GM19438 (cell line): ENCODE results near the gene PTPN23.
"Not testable (repeated sequence)": the region's sequence is repeated elsewhere in the genome, so short reads cannot be mapped to it uniquely, and the experiment has no call there.

Experiments used
- ATAC-seq: cut with Tn5 transposase; IDR thresholded peaks from one replicate; pipeline ENCODE4 v1.9.1; 2021; ENCODE audit warnings: low read depth; ENCODE audit not compliant: unreplicated experiment

PTPN23 gene

GRCh38 chr3:47380601-47381316 lies at the start of gene PTPN23:
Gene PTPN23 (plus strand): TSS chr3:47381021. CDS start chr3:47381097, 76 bp downstream.
- peak; percentile 70 for ATAC-seq

- no peak for ATAC-seq
Measured at GRCh38 chr3:47333907-47334306, 46.9 kb upstream of the PTPN23 start.

DNA sequence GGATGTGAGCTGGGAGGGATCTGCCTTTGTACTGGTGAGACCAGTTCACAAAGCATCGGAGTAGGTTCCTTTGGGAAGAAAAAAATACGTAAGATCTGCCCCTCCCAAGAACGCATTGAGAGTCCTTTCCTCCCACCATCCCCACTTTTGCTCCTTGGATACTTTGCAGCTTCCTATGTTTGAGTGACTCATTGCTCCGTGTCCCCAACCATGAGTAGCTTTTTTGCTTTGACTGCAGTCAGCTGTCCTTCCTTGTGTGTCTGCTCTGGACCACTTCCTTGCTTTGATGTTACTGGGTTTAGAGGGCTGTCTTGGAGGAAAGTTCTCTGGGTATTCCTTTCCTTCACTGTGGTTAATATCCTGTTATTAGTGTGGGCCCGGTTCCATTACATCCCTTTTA lies 43.2 kb upstream of the PTPN23 start:
- no peak for ATAC-seq

- ATAC-seq = no peak
Measured at GRCh38 chr3:47339951-47340350, 40.9 kb upstream of the PTPN23 start.

DNA sequence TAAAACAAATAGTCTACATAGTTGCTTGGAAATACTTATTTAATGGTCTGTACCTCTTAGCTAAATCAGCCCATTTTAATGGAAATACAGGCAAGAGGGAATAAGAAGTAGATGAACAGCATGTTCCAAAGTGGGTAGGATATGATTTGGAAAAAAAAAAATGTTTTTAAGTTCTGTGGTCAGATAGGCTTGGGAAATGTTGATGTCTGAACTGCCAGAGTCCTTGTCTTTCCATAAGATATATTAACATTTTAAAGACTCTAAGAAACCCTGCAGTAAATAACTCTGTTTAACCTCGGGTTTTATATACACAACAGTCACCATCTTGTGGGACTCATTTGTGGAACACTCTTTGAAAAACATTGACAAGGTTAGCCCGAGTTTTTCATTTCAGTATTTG lies 40.0 kb upstream of the PTPN23 start:
- ATAC-seq = no peak

DNA sequence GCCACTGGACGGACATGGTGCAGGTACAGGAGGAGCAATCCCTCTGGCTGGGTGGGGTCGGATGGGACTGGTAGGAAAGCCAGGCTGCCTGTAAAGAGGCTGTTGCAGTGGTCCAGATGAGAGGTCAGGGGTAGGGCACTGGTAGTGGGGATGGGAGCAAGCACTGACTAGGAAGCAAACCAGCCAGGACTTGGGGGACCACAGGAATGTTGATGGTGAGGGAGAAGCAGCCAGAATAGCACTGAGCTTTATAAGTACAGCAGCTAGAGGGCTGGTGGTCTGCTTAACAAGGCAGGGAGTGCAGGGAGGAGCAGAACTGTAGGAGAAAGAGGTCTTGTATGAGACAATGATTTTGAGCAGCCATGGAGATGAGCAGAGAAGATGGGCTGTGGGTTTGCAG lies 38.7 kb upstream of the PTPN23 start:
- no peak for ATAC-seq

- no peak for ATAC-seq
Measured at GRCh38 chr3:47342812-47343211, 38.0 kb upstream of the PTPN23 start.

DNA sequence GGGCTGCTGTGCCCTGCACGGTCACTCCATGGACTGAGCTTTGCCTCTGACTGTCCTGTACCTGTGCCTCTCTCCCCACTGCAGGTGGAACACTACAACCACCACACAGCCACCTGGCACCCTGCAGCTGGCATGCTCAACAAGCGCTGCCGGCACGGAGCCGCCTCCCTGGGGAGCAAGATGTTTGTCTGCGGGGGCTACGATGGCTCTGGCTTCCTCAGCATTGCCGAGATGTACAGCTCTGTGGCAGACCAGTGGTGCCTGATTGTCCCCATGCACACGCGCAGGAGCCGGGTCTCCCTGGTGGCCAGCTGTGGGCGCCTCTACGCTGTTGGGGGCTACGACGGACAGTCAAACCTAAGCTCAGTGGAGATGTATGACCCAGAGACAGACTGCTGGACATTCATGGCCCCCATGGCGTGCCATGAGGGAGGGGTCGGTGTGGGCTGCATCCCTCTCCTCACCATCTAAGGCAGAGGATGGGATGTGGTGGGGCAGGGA lies 37.3 kb upstream of the PTPN23 start:
- no peak for ATAC-seq

- no peak for ATAC-seq
Measured at GRCh38 chr3:47344971-47345370, 35.9 kb upstream of the PTPN23 start.

GRCh38 chr3:47347217-47347801 lies 33.5 kb upstream of the PTPN23 start:
- ATAC-seq = peak; percentile 85

DNA sequence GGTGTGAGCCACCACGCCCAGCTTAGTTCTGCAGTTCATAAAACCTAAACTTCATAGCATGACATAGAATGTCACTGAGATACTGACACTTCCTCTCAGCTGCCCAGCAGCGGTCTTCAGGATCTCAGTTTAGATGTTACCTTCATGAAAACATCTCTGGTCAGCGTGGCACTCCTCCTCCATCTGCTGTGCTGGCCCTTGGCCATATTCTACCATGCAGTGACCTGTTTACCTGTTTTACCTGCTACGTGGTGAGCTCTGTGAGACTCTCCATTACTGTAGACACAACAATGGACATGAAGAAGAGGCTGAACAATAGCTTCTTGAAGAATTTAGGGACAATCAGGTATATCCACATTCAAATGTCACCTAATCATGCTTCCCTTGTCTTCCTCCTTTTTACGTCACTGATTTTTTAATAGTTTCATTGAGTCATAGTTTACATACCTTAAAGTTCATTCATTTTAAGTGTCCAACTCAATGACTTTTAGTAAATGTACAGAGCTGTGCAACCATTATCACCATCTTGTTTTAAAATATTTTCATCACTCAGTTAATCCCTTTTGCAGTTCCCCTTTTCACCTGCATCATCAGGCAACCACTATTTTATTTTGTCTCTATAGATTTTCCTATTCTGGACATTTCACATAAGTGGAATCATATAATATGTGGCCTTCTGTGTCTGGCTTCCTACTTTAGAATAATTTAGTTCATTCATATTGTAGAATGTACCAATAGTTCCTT lies 32.2 kb upstream of the PTPN23 start:
- no peak for ATAC-seq

DNA sequence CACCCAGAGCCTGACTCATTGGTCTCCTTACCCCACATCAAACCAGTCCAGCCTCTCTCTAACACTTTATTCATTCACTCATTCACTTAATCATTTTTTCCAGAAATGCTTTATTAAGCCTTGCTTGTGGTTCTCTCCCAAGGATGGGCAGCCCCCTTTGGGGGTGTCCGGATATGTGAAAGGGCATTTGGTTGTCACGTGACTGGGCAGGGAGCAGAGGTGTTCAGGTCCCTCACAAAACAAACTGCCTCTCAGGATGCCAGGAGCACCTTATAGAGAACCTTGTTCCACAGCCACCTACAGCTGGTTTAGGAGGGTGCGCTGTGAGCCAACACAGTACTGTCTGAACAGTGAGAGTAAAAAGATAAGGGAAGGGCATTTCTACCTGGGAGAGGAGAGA lies 25.8 kb upstream of the PTPN23 start:
- ATAC-seq = no peak

- no peak for ATAC-seq
Measured at GRCh38 chr3:47356201-47356600, 24.6 kb upstream of the PTPN23 start.

DNA sequence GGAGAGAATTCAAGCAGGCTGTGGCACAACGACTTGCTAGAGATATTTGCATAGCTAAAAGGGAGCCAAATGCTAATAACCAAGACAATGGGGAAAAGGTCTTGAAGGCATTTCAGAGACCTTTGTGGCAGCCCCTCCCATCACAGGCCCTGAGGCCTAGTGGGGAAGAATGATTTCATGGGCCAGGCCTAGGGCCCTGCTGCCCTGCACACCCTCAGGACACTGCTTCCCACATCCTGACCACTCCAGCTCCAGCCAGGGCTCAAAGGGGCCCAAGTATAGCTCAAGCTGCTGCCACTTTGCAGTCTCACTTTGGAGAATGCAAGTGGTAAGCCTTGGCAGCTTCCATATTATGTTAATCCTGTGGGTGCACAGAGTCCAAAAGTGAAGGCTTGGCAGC lies 21.5 kb upstream of the PTPN23 start:
- no peak for ATAC-seq

DNA sequence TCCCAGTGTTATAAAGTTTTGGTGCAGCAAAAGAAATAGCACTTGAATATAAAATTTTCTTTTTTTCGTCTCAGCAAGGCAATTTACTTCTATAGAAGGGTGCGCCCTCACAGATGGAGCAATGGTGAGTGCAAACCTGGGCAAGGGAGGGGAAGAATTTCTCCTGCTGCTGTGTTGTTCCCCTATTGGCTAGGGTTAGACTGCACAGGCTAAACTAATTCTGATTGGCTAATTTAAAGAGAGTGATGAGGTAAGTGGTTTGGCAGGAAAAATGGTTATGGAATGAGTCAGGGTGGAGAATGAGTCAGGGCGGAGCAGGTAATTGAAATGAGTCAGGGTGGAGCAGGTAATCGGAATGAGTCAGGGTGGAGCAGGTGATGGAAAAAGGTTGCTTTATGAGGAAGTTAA lies 20.7 kb upstream of the PTPN23 start:
- not testable (repeated sequence) for ATAC-seq

- no peak for ATAC-seq
Measured at GRCh38 chr3:47362701-47363100, 18.1 kb upstream of the PTPN23 start.

GRCh38 chr3:47365213-47366153 lies 15.3 kb upstream of the PTPN23 start:
- ATAC-seq = no peak

DNA sequence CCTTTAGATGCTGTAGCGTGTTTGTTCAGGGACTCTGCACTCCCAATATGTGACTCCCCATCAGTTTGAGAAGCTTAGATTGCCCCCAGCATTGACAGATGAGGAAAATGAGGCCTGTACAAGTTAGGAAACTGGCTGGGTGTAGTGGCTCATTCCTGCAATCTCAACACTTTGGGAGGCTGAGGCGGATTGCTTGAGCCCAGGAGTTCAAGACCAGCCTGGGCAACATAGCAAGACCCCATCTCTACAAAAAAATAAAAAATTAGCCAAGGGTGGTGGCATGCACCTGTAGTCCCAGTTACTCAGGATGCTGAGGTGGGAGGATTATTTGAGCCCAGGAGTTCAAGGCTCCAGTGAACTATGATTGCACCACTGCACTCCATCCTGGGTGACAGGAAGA lies 14.0 kb upstream of the PTPN23 start:
- ATAC-seq = no peak

DNA sequence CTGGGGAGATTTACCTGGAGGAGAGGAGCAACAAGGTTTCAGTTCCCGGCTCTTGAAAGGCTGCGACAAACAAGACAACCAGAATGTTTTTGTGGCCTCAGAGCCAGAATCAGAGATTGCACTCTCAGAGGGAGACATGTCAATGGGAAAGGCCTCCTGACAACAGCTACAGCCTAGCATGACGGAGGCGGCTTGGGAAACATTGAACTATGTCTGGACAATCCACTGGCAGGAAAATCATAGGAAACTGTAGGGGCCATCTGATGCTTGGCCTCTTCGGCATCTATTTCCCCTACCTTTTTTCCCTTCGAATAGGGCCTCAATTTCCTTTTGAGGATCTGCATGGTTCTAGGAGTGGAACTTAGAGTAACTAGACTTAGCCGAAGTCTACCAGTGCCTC lies 13.2 kb upstream of the PTPN23 start:
- no peak for ATAC-seq

GRCh38 chr3:47370020-47370419 lies 10.8 kb upstream of the PTPN23 start:
- ATAC-seq = not testable (repeated sequence)
